Liver (tissue), 9 donors: Measurements from ENCODE around the gene TFB1M. TPM values are rescaled to one million over a fixed set of nuclear protein-coding genes. Genes with fewer than 3 reads are reported as not detected.
"Not testable (repeated sequence)": the region's sequence is repeated elsewhere in the genome, so short reads cannot be mapped to it uniquely, and the experiment has no call there.

Experiments used
- DNase-seq: peaks from one replicate; pipeline ENCODE4 v3.0.0-alpha.2; 2017; ENCODE audit warnings: low spot score
- H3K27ac ChIP-seq, 2 donors: one replicate each; pipeline ENCODE4 v1.7.0; 2013; ENCODE audit warnings: inconsistent platforms in 2 of 2, low read length in 2 of 2, control low read depth in 1 of 2, low read depth in 1 of 2, mild to moderate bottlenecking in 1 of 2
- H3K27me3 ChIP-seq, 4 donors: one replicate each; pipeline versions ENCODE4 v1.6.1 to v1.7.0; 2013; ENCODE audit warnings: low read length in 3 of 4, inconsistent platforms in 1 of 4, mild to moderate bottlenecking in 1 of 4, moderate library complexity in 1 of 4; ENCODE audit not compliant: control insufficient read depth in 4 of 4, insufficient read depth in 4 of 4
- H3K36me3 ChIP-seq, 4 donors: one replicate each; pipeline versions ENCODE4 v1.6.1 to v1.7.0; 2013; ENCODE audit warnings: low read length in 3 of 4, mild to moderate bottlenecking in 3 of 4, low read depth in 1 of 4, moderate library complexity in 1 of 4; ENCODE audit not compliant: control insufficient read depth in 4 of 4, insufficient read depth in 3 of 4
- H3K4me1 ChIP-seq, 4 donors: one replicate each; pipeline versions ENCODE4 v1.6.1 to v1.7.0; 2013; ENCODE audit warnings: low read length in 3 of 4, mild to moderate bottlenecking in 3 of 4, moderate library complexity in 1 of 4; ENCODE audit not compliant: control insufficient read depth in 4 of 4, insufficient read depth in 4 of 4
- H3K4me3 ChIP-seq, 3 donors: one replicate each; pipeline versions ENCODE4 v1.6.1 to v1.7.0; 2013; ENCODE audit warnings: low read length in 3 of 3, control low read depth in 1 of 3, low read depth in 1 of 3, mild to moderate bottlenecking in 1 of 3
- H3K9ac ChIP-seq, 2 donors: one replicate each; pipeline ENCODE4 v1.7.0; 2013; ENCODE audit warnings: low read length in 2 of 2, mild to moderate bottlenecking in 2 of 2, moderate library complexity in 2 of 2, control low read depth in 1 of 2, low read depth in 1 of 2
- H3K9me3 ChIP-seq, 4 donors: one replicate each; pipeline versions ENCODE4 v1.6.1 to v1.7.0; 2013; ENCODE audit warnings: low read length in 3 of 4; ENCODE audit not compliant: control insufficient read depth in 4 of 4
- HNF4A ChIP-seq, 2 donors: conservative IDR thresholded peaks; 2 replicates each; pipeline ENCODE4 v1.6.1; 2016; ENCODE audit warnings: antibody characterized with exemption in 2 of 2, mild to moderate bottlenecking in 2 of 2
- JUND ChIP-seq, 2 donors: IDR thresholded peaks; 2 replicates each; pipeline ENCODE4 v1.6.1; 2016; ENCODE audit warnings: antibody characterized with exemption in 2 of 2
- RAD21 ChIP-seq, 2 donors: IDR thresholded peaks; 2 replicates each; pipeline ENCODE4 v1.6.1; 2016; ENCODE audit warnings: antibody characterized with exemption in 2 of 2, mild to moderate bottlenecking in 2 of 2
- RXRA ChIP-seq, 2 donors: IDR thresholded peaks; 2 replicates each; pipeline ENCODE4 v1.6.1; 2017 to 2018; ENCODE audit warnings: antibody characterized with exemption in 2 of 2, mild to moderate bottlenecking in 1 of 2
- SP1 ChIP-seq: IDR thresholded peaks from 2 replicates; pipeline ENCODE4 v1.6.1; 2018; ENCODE audit warnings: antibody characterized with exemption, mild to moderate bottlenecking
- TAF1 ChIP-seq: conservative IDR thresholded peaks from 2 replicates; pipeline ENCODE4 v1.6.1; 2016; ENCODE audit warnings: antibody characterized with exemption, mild to moderate bottlenecking
- YY1 ChIP-seq: IDR thresholded peaks from 2 replicates; pipeline ENCODE4 v1.6.1; 2016; ENCODE audit warnings: antibody characterized with exemption, mild to moderate bottlenecking
- WGBS: extraction: QIAGEN DNeasy Blood & Tissue Kit; methylation state at CpG from one replicate; pipeline ENCODE4 v1.1.7; 2013; 5-methylcytosine and 5-hydroxymethylcytosine counted together
- polyA plus RNA-seq, 2 donors: library from polyadenylated mRNA; stranded (reverse) in 1 of 2; unstranded in 1 of 2; fragments of 200-250 nt in 1 of 2; fragments of >200 nt in 1 of 2; fragmentation: Nextera tagmentation in 1 of 2; extraction: Ambion mirVana in 1 of 2; gene quantifications; one replicate each; pipeline versions ENCODE4 v1.2.1 to v1.2.3, GENCODE V29; 2013 to 2015
- total RNA-seq, 2 donors: library from RNA; depleted of rRNA; stranded (reverse); fragments of >200 nt; gene quantifications; one replicate each; pipeline ENCODE4 v1.2.3, GENCODE V29; 2014
- TF ChIP-seq, protein P1 (sequence below): IDR thresholded peaks from 2 replicates; pipeline ENCODE4 v1.6.1; 2016; ENCODE audit warnings: antibody characterized with exemption
- TF ChIP-seq, protein P2 (sequence below): fragments of 150-350 bp; IDR thresholded peaks from 2 replicates; pipeline ENCODE4 v1.5.1; 2017; ENCODE audit warnings: improper control_type of control experiment, low read depth, low read length; ENCODE audit not compliant: missing input control
- TF ChIP-seq, protein P3 (sequence below): IDR thresholded peaks from 2 replicates; pipeline ENCODE4 v1.6.1; 2016; ENCODE audit warnings: antibody characterized with exemption
- donor health status: healthy.
- donor health status: healthy.
- donor health status: healthy.
- donor health status: healthy.
- donor health status: healthy.

The TFB1M gene
- total and polyA plus RNA-seq, 4 donors: 9.2 to 17.0 (median 12.6) TPM

DNA sequence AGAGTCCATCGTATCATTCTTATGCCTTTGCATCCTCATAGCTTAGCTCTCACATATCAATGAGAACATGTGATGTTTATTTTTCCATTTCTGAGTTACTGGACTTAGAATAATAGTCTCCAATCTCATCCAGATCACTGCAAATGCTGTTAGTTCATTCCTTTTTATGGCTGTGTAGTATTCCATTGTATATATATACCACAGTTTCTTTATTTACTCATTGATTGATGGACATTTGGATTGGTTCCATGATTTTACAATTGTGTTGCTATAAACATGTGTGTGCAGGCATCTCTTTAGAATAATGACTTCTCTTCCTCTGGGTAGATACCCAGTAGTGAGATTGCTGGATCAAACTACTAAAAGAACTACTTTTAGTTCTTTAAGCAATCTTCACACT, 21.0 kb upstream of the TFB1M start (continued):
- TF ChIP-seq, protein P1, sequence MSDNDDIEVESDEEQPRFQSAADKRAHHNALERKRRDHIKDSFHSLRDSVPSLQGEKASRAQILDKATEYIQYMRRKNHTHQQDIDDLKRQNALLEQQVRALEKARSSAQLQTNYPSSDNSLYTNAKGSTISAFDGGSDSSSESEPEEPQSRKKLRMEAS: no peak
- TF ChIP-seq HNF4A (conservative IDR thresholded peaks at IDR 0.05) (no peak), SP1 (no peak), YY1 (no peak)
- TF ChIP-seq, protein P2, sequence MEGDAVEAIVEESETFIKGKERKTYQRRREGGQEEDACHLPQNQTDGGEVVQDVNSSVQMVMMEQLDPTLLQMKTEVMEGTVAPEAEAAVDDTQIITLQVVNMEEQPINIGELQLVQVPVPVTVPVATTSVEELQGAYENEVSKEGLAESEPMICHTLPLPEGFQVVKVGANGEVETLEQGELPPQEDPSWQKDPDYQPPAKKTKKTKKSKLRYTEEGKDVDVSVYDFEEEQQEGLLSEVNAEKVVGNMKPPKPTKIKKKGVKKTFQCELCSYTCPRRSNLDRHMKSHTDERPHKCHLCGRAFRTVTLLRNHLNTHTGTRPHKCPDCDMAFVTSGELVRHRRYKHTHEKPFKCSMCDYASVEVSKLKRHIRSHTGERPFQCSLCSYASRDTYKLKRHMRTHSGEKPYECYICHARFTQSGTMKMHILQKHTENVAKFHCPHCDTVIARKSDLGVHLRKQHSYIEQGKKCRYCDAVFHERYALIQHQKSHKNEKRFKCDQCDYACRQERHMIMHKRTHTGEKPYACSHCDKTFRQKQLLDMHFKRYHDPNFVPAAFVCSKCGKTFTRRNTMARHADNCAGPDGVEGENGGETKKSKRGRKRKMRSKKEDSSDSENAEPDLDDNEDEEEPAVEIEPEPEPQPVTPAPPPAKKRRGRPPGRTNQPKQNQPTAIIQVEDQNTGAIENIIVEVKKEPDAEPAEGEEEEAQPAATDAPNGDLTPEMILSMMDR: no peak

DNA sequence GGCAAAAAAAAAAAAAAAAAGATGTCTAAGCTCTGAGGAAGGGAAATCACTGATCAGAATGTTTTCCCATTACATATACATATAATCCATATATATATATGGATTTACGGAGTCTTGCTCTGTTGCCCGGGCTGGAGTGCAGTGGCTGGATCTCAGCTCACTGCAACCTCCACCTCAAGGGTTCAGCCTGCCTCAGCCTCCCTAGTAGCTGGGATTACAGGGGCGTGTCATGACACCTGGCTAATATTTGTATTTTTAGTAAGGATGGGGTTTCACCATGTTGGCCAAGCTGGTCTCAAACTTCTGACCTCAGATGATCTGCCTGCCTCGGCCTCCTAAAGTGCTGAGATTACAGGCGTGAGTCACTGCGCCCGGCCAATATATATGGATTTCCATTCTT, 19.8 kb upstream of the TFB1M start:
- 97% methylated on average over 7 of the region's 7 CpGs for WGBS
- DNase-seq, H3K27ac ChIP-seq, H3K27me3 ChIP-seq, H3K4me3 ChIP-seq, H3K9ac ChIP-seq, H3K4me1 ChIP-seq, H3K36me3 ChIP-seq, H3K9me3 ChIP-seq: not testable (repeated sequence)

DNA sequence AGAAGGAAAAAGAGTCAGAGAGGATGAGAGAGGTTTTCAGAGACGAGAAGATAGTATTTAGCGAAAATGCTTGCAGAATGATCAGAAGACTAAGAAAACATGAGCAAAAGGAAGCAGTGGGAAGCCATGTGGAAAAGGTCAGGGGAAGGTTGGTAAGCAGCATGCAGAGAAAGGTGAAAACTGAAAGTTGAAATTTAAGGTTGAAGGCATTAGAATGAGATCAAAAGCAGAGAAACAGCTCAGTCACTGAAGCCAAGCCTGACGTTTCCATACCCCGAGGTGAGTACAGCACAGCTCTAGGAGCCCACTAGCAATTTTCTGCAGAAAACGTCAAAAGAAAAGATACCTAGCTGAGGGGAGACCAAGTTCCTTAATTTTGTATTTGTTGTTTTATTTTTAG, 19.1 kb upstream of the TFB1M start:
- DNase-seq: no peak
- TF ChIP-seq, protein P3, sequence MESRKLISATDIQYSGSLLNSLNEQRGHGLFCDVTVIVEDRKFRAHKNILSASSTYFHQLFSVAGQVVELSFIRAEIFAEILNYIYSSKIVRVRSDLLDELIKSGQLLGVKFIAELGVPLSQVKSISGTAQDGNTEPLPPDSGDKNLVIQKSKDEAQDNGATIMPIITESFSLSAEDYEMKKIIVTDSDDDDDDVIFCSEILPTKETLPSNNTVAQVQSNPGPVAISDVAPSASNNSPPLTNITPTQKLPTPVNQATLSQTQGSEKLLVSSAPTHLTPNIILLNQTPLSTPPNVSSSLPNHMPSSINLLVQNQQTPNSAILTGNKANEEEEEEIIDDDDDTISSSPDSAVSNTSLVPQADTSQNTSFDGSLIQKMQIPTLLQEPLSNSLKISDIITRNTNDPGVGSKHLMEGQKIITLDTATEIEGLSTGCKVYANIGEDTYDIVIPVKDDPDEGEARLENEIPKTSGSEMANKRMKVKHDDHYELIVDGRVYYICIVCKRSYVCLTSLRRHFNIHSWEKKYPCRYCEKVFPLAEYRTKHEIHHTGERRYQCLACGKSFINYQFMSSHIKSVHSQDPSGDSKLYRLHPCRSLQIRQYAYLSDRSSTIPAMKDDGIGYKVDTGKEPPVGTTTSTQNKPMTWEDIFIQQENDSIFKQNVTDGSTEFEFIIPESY: no peak
- TF ChIP-seq JUND (IDR thresholded peaks at IDR 0.05) (no peak), RAD21 (IDR thresholded peaks at IDR 0.05) (no peak)
- no peaks in the 10 kb centered on the region for H3K36me3 ChIP-seq
- no peak overlapping the region for H3K4me3 ChIP-seq
- no peaks in the 10 kb centered on the region for H3K27me3 ChIP-seq
- no peak overlapping the region for H3K27ac ChIP-seq
- WGBS: 68% methylated on average over 5 of the region's 5 CpGs
- H3K4me1 ChIP-seq: no peaks in the 10 kb centered on the region
- no peak overlapping the region for H3K9ac ChIP-seq
- no peaks in the 10 kb centered on the region for H3K9me3 ChIP-seq

DNA sequence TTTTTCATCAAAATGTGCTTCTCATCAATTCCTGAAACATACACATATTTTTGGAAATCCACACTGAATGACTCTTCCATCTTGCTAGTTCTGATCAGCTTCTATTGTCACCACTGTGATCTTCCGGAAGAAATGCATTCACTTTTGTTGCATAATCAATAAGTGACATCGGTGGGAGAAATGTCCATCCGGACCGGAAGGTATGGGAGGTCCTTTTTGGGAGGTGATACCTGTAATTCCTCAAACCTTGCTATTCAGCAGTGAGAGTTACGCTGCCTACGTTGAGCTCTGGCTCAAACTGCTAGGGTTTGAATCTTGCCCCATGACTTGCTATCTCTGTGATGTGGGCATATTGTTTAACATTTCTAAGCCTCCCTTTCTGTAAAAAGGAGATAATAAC, 16.6 kb upstream of the TFB1M start:
- WGBS: 93% methylated on average over 6 of the region's 6 CpGs
- Histone ChIP-seq H3K4me1 (no peaks in the 10 kb centered on the region), H3K9me3 (no peaks in the 10 kb centered on the region), H3K9ac (no peak overlapping the region), H3K36me3 (no peaks in the 10 kb centered on the region), H3K4me3 (no peak overlapping the region), H3K27me3 (no peaks in the 10 kb centered on the region), H3K27ac (no peak overlapping the region)
- TF ChIP-seq RXRA (IDR thresholded peaks at IDR 0.05) (no peak), TAF1 (no peak)
- no peak for DNase-seq
